Effector CD8-positive, alpha-beta T cell (primary cell): ENCODE measurements around the gene UBE4B.

ENCODE experiments used
- DNase-seq: peaks from one replicate; lab custom pipeline; 2025; lab: John Stamatoyannopoulos, UW

The UBE4B gene

GRCh38 chr1:10117132-10117531 lies 84.4 kb downstream of the UBE4B start:
- DNase-seq, result no peak

GRCh38 chr1:10117865-10118264 lies 85.1 kb downstream of the UBE4B start:
- no peak for DNase-seq

DNA sequence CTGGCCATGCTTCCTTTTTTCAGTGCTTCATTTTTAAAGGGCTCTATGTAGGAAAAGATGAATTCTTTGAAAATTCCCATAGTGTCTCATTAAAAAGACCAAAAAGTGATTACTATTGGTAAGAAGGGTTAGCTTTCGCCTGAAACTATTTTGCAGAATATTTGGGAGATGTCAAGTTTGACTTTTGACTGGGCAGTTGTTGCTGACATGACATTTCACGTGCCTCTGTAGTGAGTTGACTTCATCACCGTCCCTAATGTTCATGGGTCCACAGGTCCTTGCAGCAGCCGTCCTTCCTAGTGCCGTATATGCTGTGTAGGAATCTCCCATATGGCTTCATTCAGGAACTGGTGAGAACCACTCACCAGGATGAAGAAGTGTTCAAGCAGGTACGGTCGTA lies 88.9 kb downstream of the UBE4B start:
- DNase-seq, result no peak

GRCh38 chr1:10122926-10123325 lies 90.2 kb downstream of the UBE4B start:
- DNase-seq, result no peak

DNA sequence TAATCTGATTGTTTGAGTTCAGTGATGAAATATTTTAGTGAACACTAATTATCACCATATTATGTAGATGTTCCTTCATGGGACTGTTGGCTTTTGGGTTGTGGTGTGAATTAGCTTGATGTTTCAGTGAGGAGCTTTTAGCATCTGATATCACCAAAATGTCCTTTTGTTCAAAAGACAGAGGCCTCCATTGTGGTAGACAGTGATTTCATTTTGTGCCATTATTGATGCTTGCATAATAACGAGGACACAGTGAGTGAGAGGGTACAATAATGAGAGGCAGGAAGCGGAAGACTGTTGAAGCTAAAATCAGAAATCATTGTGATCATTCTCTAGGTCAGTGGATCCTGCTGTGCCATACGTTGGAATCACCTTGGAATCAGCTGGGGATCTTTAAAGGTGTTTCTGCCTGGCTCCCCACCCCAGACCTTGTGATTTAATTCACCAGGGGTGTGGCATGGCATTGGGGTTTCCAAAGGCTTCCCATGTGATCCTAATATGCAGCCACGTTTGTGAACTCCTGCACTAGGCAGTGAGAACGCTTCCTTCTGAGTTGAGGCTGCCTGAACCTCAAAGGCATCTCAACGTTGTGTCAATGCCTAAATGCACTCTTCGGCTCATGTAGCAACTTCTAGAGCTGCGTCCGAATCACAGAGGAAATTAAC lies 95.5 kb downstream of the UBE4B start:
- no peak for DNase-seq

GRCh38 chr1:10132316-10132715 lies 99.6 kb downstream of the UBE4B start:
- DNase-seq, result no peak

DNA sequence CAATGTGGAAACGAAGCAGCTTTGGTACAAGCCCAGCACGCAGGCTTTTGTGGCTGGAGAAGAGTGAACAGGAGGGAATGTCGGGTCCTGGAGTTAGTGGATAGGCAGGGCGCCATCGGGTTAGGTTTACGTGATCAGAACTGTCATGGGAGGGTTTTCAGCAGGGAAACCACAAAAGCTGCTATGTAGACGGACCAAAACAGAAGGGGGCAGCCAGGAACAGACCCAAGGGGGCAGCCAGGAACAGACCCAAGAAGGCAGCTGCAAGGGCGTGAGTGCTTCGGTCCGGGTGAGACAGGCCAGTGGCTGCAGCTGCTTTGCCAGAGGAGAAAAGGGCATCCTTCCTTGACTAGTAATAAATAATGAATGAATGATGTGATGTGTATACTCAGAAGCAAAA lies 100.1 kb downstream of the UBE4B start:
- DNase-seq, result no peak

DNA sequence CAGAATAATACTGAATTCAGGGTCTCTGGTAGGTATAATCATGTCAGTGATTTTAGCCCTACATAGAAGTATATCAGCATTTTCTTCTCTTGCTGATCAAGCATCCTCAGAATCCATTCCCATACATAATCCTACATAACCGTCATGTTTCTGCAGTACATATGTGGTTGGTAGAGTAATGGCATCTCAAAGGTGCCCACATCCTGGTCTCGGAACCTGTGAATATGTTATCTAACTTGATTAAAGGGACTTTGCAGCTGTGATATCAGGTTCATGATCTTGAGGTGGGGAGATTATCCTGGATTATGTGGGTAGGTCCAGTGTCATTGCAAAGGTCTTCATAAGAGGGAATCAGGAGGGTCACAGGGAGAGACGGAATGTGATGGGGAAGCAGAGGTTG lies 108.2 kb downstream of the UBE4B start:
- no peak for DNase-seq

DNA sequence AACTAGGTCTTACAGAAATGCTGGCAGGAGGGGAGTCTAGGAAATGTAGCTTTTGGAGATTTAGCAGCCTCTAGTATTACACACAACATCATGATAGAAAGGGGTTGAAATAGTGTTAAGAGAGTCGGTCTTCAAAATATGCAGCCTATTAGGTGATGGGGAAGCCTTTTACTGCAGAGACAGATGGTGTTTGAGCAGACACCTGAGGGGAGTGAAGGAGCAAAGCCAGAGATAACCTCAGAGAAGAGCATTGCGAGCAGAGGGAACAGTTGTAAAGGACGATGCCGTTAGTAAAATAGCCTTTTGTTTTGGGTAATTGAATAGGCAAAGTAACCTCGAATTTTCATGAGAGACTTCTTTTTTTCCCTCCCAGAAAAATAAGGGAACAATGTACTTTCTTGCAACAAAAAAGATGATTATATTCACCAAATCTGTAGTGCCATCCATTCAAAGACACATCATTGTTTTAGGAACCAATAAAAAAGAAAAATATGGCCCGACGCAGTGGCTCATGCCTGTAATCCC lies 111.3 kb downstream of the UBE4B start:
- DNase-seq, result no peak

DNA sequence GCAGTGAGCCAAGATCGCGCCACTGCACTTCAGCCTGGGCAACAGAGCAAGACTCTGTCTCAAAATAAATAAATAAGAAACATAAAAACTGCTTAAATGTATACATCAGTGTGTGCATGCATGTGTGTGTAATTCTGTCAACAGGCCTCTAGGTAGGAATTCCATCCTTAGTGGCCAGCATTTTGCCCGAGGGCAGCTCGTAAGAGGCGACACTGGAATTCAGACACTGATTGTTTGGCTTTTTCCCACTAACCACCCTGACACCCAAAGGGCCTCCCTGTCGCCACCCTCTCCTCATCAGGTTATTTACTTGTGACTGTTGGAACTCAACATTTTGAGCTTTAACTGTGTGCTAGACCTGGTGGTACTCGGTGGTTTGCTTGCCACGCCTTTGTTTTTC lies 113.6 kb downstream of the UBE4B start:
- DNase-seq, result no peak

- no peak for DNase-seq
Measured at GRCh38 chr1:10149231-10149630, 116.5 kb downstream of the UBE4B start.

DNA sequence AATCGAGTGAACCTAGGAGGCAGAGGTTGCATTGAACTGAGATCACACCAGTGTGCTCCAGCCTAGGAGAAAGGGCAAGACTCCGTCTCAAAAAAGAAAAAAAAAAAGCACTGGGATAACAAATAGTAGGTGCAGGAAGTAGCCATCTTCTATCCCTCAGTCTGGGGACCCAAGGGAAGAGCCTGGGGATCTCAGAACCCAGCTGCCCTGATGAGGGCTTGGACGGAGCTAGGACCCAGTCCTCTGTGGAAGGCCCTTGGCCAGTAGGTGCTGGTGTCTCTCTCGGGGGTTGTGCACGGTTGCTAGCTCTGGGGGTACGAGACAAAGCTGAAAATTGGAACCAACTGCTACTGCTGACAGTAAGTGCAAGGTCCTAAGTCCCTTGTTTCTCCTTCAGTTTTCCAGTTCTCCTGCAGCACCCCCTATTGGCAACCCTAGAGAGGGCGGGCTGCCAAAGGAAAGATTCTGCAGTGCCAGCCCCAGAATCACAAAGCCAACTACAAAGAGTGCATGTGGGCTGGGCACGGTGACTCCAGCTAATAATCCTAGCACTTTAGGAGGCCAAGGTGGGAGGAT lies 120.0 kb downstream of the UBE4B start:
- no peak for DNase-seq

DNA sequence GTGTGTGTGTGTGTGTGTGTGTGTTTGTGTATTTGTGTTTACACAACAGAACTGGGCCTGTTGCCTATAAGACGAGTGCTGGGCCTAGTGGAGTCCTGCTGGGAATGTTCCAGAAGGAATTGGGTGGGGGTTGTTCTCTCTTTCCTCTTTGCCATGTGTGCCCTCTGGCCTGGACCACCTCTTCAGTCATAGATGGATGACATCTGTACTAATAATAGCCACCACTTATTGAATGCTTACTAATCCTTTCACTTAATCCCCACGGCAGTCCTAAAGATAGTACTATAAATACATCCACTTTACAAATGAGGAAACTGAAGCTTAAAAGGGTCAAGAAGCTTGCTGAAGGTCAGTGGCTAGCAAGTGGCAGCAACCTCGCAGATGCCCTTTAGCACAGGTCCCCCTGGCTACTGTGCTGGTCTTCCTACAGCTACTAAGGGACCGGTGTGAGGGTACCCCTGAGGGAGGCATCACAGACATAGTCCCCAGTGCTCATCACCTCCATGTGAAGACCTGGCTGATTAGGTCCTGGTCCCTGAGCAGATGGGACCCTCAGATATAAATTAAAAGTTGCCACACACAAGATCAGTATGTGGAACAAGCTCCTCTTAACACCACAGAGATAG lies 122.4 kb downstream of the UBE4B start:
- DNase-seq, result no peak

- no peak for DNase-seq
Measured at GRCh38 chr1:10160173-10160572, 127.4 kb downstream of the UBE4B start.

GRCh38 chr1:10160907-10161490 lies 128.2 kb downstream of the UBE4B start:
- DNase-seq, result no peak

DNA sequence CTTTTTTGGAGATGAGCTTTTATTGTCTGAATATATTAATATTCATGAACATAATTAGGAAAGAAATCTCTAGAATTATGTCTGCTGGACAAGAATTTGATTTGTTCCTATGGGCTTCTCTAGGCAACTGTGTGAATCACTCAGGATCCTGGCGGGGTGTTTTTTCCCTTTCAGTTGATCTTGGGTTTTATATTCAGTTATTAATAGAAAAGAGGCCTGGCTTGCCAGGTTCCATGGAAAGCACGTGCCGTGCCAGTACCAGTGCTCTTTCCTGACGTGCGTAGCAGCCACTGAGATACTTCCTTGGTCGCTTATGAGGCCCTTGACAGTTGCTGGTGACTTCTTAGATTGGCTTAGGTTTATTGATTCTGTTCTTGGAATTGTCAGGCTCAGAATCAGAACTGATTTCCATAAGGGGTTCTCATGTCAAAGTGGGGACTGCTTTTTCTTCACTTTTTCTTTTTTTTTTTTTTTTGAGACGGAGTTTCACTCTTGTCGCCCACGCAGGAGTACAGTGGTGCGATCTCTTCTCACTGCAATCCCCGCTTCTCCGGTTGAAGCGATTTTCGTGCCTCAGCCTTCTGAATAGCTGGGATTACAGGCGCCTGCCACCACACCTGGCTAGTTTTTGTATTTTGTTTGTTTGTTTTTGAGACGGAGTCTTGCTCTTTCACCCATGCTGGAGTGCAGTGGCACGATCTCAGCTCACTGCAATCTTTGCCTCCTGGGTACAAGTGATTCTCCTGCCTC lies 129.0 kb downstream of the UBE4B start:
- no peak for DNase-seq

GRCh38 chr1:10168912-10169514 lies 136.3 kb downstream of the UBE4B start:
- no peak for DNase-seq

DNA sequence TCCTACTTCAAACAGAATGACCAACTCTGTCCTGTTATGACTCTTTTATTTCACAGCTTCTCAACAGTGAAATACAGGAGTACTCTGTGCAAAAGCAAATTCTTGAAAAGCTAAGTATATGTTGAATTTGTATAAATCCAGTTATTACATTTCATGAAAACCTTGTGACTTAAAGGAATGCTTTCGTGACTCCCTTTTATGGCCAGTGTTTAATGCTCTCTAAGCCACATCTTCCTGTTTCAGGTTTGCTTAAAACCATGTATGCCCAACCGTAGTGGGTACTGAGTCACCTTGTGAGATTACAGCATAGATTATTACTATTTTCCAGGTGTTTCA lies 137.4 kb downstream of the UBE4B start:
- DNase-seq, result no peak

DNA sequence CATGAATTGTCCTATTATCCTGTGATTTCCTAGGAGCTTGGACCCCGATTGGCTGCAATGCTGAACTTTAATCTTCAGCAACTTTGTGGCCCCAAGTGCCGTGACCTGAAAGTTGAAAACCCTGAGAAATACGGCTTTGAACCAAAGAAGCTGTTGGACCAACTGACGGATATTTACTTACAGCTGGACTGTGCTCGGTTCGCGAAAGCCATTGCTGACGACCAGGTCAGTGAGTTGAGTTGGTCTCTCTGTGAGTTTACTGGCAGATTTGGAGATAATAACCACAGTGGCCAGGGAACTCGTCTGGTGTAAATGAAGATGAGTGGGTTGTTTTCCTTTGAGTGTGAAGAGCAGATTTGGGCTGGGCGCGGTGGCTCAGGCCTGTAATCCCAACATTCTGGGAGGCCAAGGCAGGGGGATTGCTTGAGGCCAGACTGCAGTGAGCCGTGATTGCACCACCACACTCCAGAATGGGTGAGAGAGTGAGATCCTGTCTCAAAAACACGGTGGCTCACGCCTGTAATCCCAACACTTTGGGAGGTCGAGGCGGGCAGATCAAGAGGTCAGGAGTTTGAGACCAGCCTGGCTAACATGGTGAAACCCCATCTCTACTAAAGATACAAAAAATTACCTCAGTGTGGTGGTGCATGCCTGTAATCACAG lies 138.5 kb downstream of the UBE4B start:
- no peak for DNase-seq

GRCh38 chr1:10171995-10172669 lies 139.4 kb downstream of the UBE4B start:
- DNase-seq, result no peak

DNA sequence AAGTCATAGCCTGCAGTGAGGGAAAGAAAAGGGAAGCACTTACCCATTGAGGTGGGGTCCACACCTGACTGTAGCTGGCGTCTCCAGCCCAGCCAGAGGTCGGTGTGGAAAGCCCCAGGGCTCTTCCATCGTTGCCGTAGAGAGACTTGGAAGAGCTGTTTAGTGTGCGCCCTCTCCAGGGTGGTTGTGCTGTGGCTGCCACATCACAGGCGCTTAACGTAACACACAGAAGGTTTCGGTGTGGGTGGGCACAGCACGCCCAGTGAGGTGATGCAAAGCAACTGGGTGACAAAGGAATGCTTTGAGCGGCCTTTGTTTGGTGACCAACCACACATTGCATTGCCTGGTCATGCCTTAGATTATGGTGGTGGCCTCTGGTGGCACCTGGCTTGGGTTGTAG lies 140.8 kb downstream of the UBE4B start:
- no peak for DNase-seq
